ENCODE measurements around the gene ITPKA.

ITPKA gene

GRCh38 chr15:41491889-41492288, 1.8 kb upstream of the ITPKA start:
- DNase-seq, result no peak

- DNase-seq, result no peak
Measured at GRCh38 chr15:41492597-41493204, 973 bp upstream of the ITPKA start.

GRCh38 chr15:41493902-41494189, 172 bp downstream of the ITPKA start:
- no peak for DNase-seq

GRCh38 chr15:41494190-41494921, 682 bp downstream of the ITPKA start:
- no peak for DNase-seq

GRCh38 chr15:41494922-41495735, 1.5 kb downstream of the ITPKA start:
- DNase-seq, result no peak

DNA sequence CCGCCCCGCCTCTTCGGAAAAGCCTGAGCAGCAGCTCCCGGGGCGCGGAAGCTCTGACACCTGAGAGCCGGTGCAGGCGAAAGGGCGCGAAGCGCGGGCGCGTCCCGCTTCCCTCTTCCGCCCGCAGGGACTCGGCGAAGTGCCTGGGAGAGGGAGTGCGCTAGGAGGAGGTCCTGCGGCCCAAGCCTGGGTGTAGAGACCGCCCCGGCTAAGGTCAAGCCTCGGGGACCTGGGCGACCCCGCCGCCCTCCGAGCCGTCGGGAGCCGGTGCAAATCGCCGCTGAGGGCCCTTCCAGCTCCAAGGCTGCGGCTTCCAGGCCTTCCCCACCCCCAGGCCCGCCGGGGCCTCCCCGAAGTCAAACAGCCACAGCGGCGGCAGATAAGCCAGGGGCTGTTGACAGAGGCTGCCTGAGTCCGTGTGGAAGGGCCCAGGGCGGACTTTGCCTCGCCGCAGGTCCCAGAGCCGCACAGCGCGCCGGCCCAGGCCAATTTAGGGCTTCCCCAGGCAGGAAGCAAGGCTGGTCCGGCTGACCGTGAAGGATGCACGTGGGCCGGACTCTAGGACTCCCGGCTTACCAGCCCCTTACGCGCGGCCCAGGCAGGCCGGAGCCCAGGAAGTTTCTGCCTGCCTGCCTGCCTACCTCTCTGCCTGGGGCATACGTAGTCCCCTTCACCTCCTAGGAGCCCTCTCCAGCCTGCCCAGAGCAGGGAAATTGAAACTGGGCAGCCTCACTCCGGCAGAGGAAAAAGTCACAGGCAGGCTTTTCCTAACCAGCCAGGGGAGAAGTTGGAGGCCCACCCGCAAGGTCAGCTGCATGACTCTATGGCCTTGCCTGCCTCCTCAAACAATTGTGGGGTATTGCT, 2.3 kb downstream of the ITPKA start:
- DNase-seq, result no peak

DNA sequence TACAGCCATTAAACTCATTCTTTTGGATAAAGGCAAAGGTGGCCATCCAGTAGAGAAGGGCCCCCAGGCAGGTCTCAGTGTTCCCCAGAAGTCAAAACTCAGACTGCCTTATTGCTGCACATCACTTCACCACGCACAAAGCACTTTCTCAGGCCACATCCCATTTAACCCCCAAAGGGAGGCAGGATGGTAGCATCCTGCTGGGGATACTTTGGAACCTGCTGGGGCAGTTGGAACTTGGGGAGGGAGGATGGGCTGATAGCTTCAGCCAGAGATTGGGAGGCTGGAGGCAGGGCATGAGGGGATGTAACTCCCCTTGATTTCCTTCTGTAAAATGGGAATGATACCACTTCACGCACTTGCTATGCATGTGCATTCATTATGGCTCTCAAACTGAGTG, 5.0 kb downstream of the ITPKA start:
- no peak for DNase-seq

DNA sequence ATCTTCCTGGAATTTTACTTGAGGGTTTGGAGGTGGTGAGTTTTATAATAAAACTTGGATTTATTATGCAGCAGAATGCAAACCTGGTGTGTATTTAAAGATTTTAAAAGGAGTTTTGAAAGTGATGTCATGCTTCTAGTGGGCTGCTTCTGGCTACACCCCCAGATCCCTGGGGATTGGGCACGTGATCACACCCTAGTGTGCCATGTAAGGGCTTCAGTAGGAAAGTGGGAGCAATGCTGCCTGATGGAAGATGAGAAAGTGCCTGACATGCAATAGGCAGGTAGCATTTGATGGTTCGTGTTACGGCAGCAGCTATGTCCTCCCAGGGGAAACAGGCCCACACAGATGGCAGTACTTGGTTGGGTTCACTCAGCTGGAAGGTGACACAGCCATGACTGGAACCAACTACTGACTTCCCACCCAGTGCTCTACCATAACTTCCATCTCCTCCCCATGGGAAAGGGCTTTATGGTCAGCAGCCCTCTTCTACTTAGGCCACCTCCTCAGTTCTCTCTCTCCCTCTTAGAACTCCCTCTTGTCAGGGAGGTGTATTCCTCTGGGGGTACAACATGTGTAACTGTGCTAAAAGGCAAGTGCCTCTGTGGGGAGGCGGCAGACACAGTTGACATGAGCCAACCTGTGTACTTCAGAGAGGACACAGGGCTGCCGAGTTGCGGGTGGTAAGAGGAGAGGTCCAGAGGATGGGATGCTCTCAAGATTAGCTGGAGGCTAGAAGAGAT, 5.6 kb downstream of the ITPKA start:
- DNase-seq, result no peak

- no peak for DNase-seq
Measured at GRCh38 chr15:41501191-41501917, 7.7 kb downstream of the ITPKA start.

GRCh38 chr15:41501931-41502794, 8.5 kb downstream of the ITPKA start:
- no peak for DNase-seq

GRCh38 chr15:41502795-41503668, 9.4 kb downstream of the ITPKA start:
- no peak for DNase-seq

- DNase-seq, result no peak
Measured at GRCh38 chr15:41503669-41504010, 10.0 kb downstream of the ITPKA start.

DNA sequence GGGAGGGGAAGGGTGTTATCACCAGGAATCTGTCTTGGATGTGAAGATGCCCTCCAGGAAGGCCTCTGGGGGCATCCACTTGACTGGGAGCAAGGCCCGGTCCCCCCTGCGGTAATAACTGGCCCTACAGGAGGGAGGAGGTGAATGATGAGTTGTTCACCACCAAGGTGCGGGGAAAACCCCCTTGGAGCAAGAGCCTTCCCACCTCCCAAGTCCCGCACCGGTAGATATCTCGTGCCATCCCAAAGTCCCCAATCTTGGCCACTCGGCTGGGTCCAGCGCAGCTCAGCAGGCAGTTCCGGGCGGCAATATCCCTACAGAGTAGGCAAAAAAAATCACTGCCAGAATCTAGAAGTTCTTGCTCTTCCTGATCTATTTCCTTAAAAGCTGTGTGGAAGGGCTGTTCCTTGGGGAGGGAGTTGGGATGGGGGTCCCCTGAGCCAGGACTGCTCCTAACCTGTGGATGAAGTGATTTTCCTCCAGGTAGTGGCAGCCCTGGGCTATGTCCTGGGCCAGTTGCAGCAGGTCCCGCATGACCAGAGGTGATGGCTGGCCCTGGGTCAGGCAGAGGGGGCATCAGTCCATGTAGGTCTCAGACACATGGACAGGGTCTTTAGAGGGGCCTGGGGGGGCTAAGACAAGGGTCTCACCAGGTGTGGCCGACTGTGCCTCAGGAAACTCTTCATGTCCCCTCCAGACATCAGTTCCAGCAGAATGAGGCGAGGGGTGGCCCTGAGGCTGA, 11.2 kb downstream of the ITPKA start:
- no peak for DNase-seq

DNA sequence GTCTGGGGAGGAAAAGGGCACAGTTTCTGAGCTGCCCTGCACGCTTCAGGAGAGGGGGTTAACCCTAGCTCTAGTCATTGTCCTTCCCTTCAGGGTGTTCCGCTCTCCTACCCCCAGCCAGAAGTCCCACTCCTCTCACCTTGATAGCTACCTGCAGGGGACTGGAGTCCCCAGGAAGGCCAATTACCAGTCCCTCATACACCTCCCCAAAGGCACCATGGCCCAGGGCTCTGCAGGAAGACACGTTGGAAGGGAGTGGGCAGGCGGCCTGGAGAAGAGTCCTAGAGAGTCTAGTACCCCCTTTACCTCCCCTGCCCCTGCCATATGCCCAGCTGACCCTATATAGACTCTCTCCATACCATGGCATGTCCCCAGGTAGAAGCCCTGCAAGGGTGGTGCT, 12.1 kb downstream of the ITPKA start:
- no peak for DNase-seq

GRCh38 chr15:41506796-41507341, 13.2 kb downstream of the ITPKA start:
- no peak for DNase-seq

GRCh38 chr15:41507820-41508290, 14.2 kb downstream of the ITPKA start:
- DNase-seq, result no peak

- DNase-seq, result no peak
Measured at GRCh38 chr15:41510728-41511127, 17.1 kb downstream of the ITPKA start.

- no peak for DNase-seq
Measured at GRCh38 chr15:41511331-41511898, 17.7 kb downstream of the ITPKA start.
